ENCODE measurements around the gene C2CD2L. TPM values are rescaled to one million over a fixed set of nuclear protein-coding genes. Genes with fewer than 3 reads are reported as not detected.

C2CD2L gene
- total and polyA plus RNA-seq, 2 of the 4 experiments (the other 2 are of a cell fraction), result 2.2 to 8.7 TPM

DNA sequence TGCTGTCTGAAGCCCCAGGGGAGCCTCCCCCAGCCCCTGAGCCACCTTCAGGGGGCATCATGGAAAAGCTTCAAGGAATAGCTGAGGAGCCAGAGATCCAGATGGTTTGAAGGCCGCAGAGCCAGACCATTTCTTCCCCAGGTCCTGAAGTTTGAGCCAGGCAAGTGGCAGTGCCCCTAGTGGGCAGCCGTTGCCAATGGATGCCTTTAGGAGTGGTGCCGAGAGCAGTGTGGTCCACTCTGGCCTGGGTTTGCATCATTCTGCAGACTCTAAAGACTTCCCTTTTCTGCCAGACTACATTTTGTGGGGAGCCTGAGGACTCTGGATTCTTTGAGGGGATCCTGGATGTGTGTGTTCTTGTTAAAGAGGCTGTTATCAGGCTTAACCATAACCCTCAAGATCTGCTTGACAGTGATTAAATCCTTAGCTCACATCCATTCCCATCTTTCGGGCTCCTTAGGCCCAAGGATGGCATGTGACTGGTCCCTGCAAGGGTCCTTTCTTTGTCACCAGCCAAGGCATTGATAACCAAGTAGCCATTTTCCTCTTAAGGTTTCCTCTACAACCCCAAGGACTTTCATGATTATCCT, 27.3 kb downstream of the C2CD2L start:
- no TSS peak for BruUV-seq (replicated peaks)
- Histone ChIP-seq H3K4me1 (ENCODE audit: control insufficient read depth, insufficient read depth, low read length) (no peaks in the 10 kb centered on the region), H2BK5ac (ENCODE audit: low read depth, low read length, poor library complexity, severe bottlenecking) (no peak overlapping the region), H3K4me2 (ENCODE audit: low read depth, low read length) (no peak overlapping the region), H2AK5ac (ENCODE audit: low read depth, low read length) (no peak overlapping the region), H3K36me3 (ENCODE audit: control insufficient read depth, insufficient read depth, low read length) (peaks cover 35% of the 10 kb centered on the region), H3K27me3 (ENCODE audit: control insufficient read depth, insufficient read depth, low read length) (peaks cover 2% of the 10 kb centered on the region; the same call in 1 of the 2 replicates), H3K4ac (ENCODE audit: low read depth, low read length) (no peak overlapping the region), H3K27ac (ENCODE audit: insufficient read depth, low read length) (no peak overlapping the region), H3K9me1 (ENCODE audit: insufficient read depth, low read length) (peaks cover 2% of the 10 kb centered on the region; the same call in 1 of the 2 replicates), H2BK20ac (ENCODE audit: low read depth, low read length) (no peak overlapping the region), H3K4me3 (ENCODE audit: insufficient read depth, low read depth, low read length) (no peak overlapping the region), H2BK120ac (ENCODE audit: low read depth, low read length) (no peak overlapping the region), H4K5ac (ENCODE audit: low read depth, low read length) (no peak overlapping the region), H2AFZ (replicated peaks; ENCODE audit: low read length, poor library complexity) (no peak overlapping the region), H4K8ac (ENCODE audit: low read depth in 2 of 2, low read length in 2 of 2) (no peak overlapping the region), H3K9ac (ENCODE audit: low read depth, low read length) (no peak overlapping the region), H3K18ac (ENCODE audit: low read depth, low read length) (no peak overlapping the region), H4K91ac (ENCODE audit: insufficient read depth, low read depth, low read length) (no peak overlapping the region), H3K79me1 (ENCODE audit: low read depth in 1 of 2, low read length in 2 of 2) (peaks cover 0 to 4% of the 10 kb centered on the region in 2 experiments; a peak in 1 of 4 replicates), H3K9me3 (ENCODE audit: control insufficient read depth, insufficient read depth, low read length) (no peaks in the 10 kb centered on the region), H3K56ac (ENCODE audit: extremely low read depth, insufficient read depth, low read length) (no peak overlapping the region), H3K14ac (replicated peaks; ENCODE audit: low read depth, low read length) (no peak overlapping the region), H4K20me1 (ENCODE audit: insufficient read depth, low read length) (no peaks in the 10 kb centered on the region), H3K23ac (ENCODE audit: low read depth, low read length) (no peak overlapping the region), H2AK9ac (replicated peaks; ENCODE audit: low read depth, low read length, poor library complexity) (no peak overlapping the region), H2BK15ac (ENCODE audit: low read depth, low read length) (no peak overlapping the region)
- in situ Hi-C loops (cut with MboI; ENCODE audit: low sequenced_read_pairs), result no loop called here
- ChIA-PET POLR2A (ENCODE audit: unreplicated experiment) (no interaction called here), CTCF (interaction anchor here (1.7 kb wide), 1 partner anchor 21 kb away, joined by 3 read pairs; no protein-coding TSS in a partner anchor)
- intact Hi-C loops (cut with micrococcal nuclease), result no loop called here
- WGBS, 2 experiments (ENCODE audit: extremely low coverage in 2 of 2, insufficient read length in 1 of 2), result 83% methylated on average over 2 of the region's 4 CpGs; no CpG with 5 or more reads in 1 of the 2 experiments
- ATAC-seq (ENCODE audit: low read depth), result no peak; the same call in 1 of the 2 replicates
- DNase-seq, result no peak
- dilution Hi-C loops (cut with HindIII; ENCODE audit: low sequenced_read_pairs, unreplicated experiment), result no loop called here
- TF ChIP-seq, protein P1, sequence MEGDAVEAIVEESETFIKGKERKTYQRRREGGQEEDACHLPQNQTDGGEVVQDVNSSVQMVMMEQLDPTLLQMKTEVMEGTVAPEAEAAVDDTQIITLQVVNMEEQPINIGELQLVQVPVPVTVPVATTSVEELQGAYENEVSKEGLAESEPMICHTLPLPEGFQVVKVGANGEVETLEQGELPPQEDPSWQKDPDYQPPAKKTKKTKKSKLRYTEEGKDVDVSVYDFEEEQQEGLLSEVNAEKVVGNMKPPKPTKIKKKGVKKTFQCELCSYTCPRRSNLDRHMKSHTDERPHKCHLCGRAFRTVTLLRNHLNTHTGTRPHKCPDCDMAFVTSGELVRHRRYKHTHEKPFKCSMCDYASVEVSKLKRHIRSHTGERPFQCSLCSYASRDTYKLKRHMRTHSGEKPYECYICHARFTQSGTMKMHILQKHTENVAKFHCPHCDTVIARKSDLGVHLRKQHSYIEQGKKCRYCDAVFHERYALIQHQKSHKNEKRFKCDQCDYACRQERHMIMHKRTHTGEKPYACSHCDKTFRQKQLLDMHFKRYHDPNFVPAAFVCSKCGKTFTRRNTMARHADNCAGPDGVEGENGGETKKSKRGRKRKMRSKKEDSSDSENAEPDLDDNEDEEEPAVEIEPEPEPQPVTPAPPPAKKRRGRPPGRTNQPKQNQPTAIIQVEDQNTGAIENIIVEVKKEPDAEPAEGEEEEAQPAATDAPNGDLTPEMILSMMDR (conservative IDR thresholded peaks at IDR 0.05; ENCODE audit: low read depth, low read length), result peak; percentile 31; the same call in 1 of the 2 replicates
- TF ChIP-seq MAZ (IDR thresholded peaks at IDR 0.05; ENCODE audit: borderline replicate concordance, low read depth, low read length) (no peak), NFE2L2 (IDR thresholded peaks at IDR 0.05; ENCODE audit: low read depth, low read length) (no peak), BHLHE40 (IDR thresholded peaks at IDR 0.05; ENCODE audit: low read depth, low read length) (no peak), SMC3 (IDR thresholded peaks at IDR 0.05; ENCODE audit: low read depth, low read length) (no peak), POLR2A (IDR thresholded peaks at IDR 0.05; ENCODE audit: low read depth, low read length) (no peak), CHD1 (IDR thresholded peaks at IDR 0.05; ENCODE audit: low read depth, low read length) (no peak)
- TF ChIP-seq, protein P2, sequence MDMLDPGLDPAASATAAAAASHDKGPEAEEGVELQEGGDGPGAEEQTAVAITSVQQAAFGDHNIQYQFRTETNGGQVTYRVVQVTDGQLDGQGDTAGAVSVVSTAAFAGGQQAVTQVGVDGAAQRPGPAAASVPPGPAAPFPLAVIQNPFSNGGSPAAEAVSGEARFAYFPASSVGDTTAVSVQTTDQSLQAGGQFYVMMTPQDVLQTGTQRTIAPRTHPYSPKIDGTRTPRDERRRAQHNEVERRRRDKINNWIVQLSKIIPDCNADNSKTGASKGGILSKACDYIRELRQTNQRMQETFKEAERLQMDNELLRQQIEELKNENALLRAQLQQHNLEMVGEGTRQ (IDR thresholded peaks at IDR 0.05; ENCODE audit: low read depth, low read length), result no peak
